ENCODE measurements around the gene KCNAB3. TPM values are rescaled to one million over a fixed set of nuclear protein-coding genes. Genes with fewer than 3 reads are reported as not detected.

Gene KCNAB3
- total and polyA plus RNA-seq, 2 donors (not counting 3 experiments of a cell fraction or from before 2014, with no cell fraction given) = 1.3 to 2.4 TPM

- BruUV-seq (replicated peaks) = no TSS peak
- CTCF ChIA-PET = no interaction called here
- TF ChIP-seq POLR2A (IDR thresholded peaks at IDR 0.05; ENCODE audit: low read depth, low read length) = no peak
Measured at GRCh38 chr17:7894226-7894625, 35.4 kb downstream of the KCNAB3 start.

GRCh38 chr17:7893187-7893880, 36.3 kb downstream of the KCNAB3 start:
- no TSS peak for BruUV-seq (replicated peaks)
- Histone ChIP-seq H2AFZ (ENCODE audit: low read depth, low read length) (no peak overlapping the region), H3K9me3 (replicated peaks; ENCODE audit: control insufficient read depth, insufficient read depth, low read length) (no peaks in the 10 kb centered on the region), H3K4me2 (ENCODE audit: insufficient read depth, low read length) (no peak overlapping the region), H4K20me1 (replicated peaks; ENCODE audit: control insufficient read depth, extremely low read depth, insufficient read depth, low read length) (no peaks in the 10 kb centered on the region), H3K27me3 (ENCODE audit: control insufficient read depth in 2 of 2, insufficient read depth in 2 of 2, low read length in 2 of 2) (no peaks in the 10 kb centered on the region), H3K79me2 (ENCODE audit: control insufficient read depth, insufficient read depth, low read length) (peaks cover 16% of the 10 kb centered on the region), H3K4me3 (replicated peaks in 1 of 3; ENCODE audit: insufficient read depth in 1 of 3, low read depth in 1 of 3, low read length in 3 of 3) (no peak overlapping the region), H3K9me1 (replicated peaks; ENCODE audit: control insufficient read depth, extremely low read depth, insufficient read depth, low read length) (no peaks in the 10 kb centered on the region), H3K27ac (ENCODE audit: insufficient read depth, low read depth, low read length) (no peak overlapping the region), H3K4me1 (ENCODE audit: control insufficient read depth, extremely low read depth, insufficient read depth, low read length) (peaks cover 16% of the 10 kb centered on the region), H3K9ac (replicated peaks; ENCODE audit: extremely low read depth, insufficient read depth, low read length) (no peak overlapping the region), H3K36me3 (ENCODE audit: control insufficient read depth in 2 of 2, extremely low read depth in 1 of 2, insufficient read depth in 2 of 2, low read length in 2 of 2) (peaks cover 35 to 47% of the 10 kb centered on the region in 2 experiments)
- CTCF ChIA-PET = no interaction called here
- dilution Hi-C loops (cut with MboI; ENCODE audit: extremely low pct_ligation_motif_present, low sequenced_read_pairs) = no loop called here
- TF ChIP-seq MYC (IDR thresholded peaks at IDR 0.05; ENCODE audit: low read depth, low read length) (no peak), POLR2AphosphoS5 (IDR thresholded peaks at IDR 0.05; ENCODE audit: insufficient read depth, low read depth, low read length) (no peak), CTCF (IDR thresholded peaks at IDR 0.05; ENCODE audit: extremely low read depth in 1 of 2, insufficient read depth in 1 of 2, low read depth in 1 of 2, low read length in 2 of 2) (no peak), EZH2 (IDR thresholded peaks at IDR 0.05; ENCODE audit: borderline replicate concordance, low read depth, low read length, severe bottlenecking) (no peak), MAX (IDR thresholded peaks at IDR 0.05; ENCODE audit: insufficient read depth, insufficient read length) (no peak), JUN (IDR thresholded peaks at IDR 0.05; ENCODE audit: borderline replicate concordance, insufficient read depth, insufficient read length, low read depth) (no peak), POLR2A (IDR thresholded peaks at IDR 0.05; ENCODE audit: low read depth, low read length) (no peak), GATA2 (IDR thresholded peaks at IDR 0.05; ENCODE audit: insufficient read depth, insufficient read length, low read depth, low read length) (no peak), FOS (IDR thresholded peaks at IDR 0.05; ENCODE audit: borderline replicate concordance, insufficient read depth, low read length) (no peak)
- no peak for DNase-seq (ENCODE audit: low read depth, low spot score)
- POLR2A ChIA-PET = no interaction called here
- intact Hi-C loops (cut with micrococcal nuclease) = no loop called here
- FAIRE-seq = no peak

More at GRCh38 chr17:7894226-7894625, 35.4 kb downstream of the KCNAB3 start:
- H2AFZ ChIP-seq (ENCODE audit: low read depth, low read length) = no peak overlapping the region
- H3K9me1 ChIP-seq (replicated peaks; ENCODE audit: control insufficient read depth, extremely low read depth, insufficient read depth, low read length) = no peaks in the 10 kb centered on the region
- no peaks in the 10 kb centered on the region for H3K27me3 ChIP-seq (ENCODE audit: control insufficient read depth in 2 of 2, insufficient read depth in 2 of 2, low read length in 2 of 2)
- FAIRE-seq (no peak), DNase-seq (ENCODE audit: low read depth, low spot score) (no peak)
- H3K27ac ChIP-seq (ENCODE audit: insufficient read depth, low read depth, low read length) = no peak overlapping the region
- no peaks in the 10 kb centered on the region for H4K20me1 ChIP-seq (replicated peaks; ENCODE audit: control insufficient read depth, extremely low read depth, insufficient read depth, low read length)
- H3K4me3 ChIP-seq (replicated peaks in 1 of 3; ENCODE audit: insufficient read depth in 1 of 3, low read depth in 1 of 3, low read length in 3 of 3) = no peak overlapping the region
- peaks cover 8% of the 10 kb centered on the region for H3K79me2 ChIP-seq (ENCODE audit: control insufficient read depth, insufficient read depth, low read length)
- intact Hi-C loops (cut with micrococcal nuclease) = no loop called here
- dilution Hi-C loops (cut with MboI; ENCODE audit: extremely low pct_ligation_motif_present, low sequenced_read_pairs) = no loop called here
- H3K36me3 ChIP-seq (ENCODE audit: control insufficient read depth in 2 of 2, extremely low read depth in 1 of 2, insufficient read depth in 2 of 2, low read length in 2 of 2) = peaks cover 44 to 56% of the 10 kb centered on the region in 2 experiments
- H3K4me2 ChIP-seq (ENCODE audit: insufficient read depth, low read length) = no peak overlapping the region
- POLR2A ChIA-PET = no interaction called here
- H3K9me3 ChIP-seq (replicated peaks; ENCODE audit: control insufficient read depth, insufficient read depth, low read length) = no peaks in the 10 kb centered on the region
- no peak overlapping the region for H3K9ac ChIP-seq (replicated peaks; ENCODE audit: extremely low read depth, insufficient read depth, low read length)
- H3K4me1 ChIP-seq (ENCODE audit: control insufficient read depth, extremely low read depth, insufficient read depth, low read length) = peaks cover 7% of the 10 kb centered on the region
